KBM-7 (cell line): ENCODE measurements around the gene POTEF.
A peak's percentile ranks its signal among the peaks of the same experiment; 100 is the strongest.
"Not testable (repeated sequence)": the region's sequence is repeated elsewhere in the genome, so short reads cannot be mapped to it uniquely, and the experiment has no call there.

ENCODE experiments used
- DNase-seq: peaks from one replicate; pipeline ENCODE4 v3.0.0-alpha.2; 2015
- in situ Hi-C: fragments of 300-500 bp; cut with MboI; formaldehyde crosslinking; loops from 2 replicates; pipeline ENCODE4 v1.14.3; 2020; ENCODE audit warnings: low sequenced_read_pairs, low pct_unique_long_range_greater_than_20kb, mixed read lengths

Gene POTEF

GRCh38 chr2:130129120-130129829 lies at the start of gene POTEF:
TSS of gene POTEF (minus strand) at chr2:130129222. CDS start at chr2:130120515, 8,707 bp downstream.
- DNase-seq, in situ Hi-C loops: not testable (repeated sequence)

DNA sequence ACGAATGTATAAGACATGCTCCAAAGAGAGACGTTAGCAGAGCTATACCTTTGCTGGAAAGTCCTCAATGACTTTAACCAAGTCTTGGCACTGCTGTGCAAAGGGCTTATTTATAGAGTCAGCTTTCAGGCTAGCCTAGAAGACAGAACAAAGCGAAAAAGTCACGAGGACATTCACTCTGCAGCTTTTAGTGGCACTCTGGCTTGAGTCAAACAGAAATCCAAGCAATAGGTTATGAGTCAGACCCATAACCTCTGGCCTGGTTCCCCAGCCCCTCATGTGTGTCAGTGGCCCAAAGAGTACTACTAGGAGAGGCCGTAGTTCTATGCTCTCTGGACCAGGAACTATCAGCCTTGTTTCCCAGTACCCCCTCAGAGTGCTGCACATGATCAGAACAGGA lies 45.8 kb upstream of the POTEF start:
- in situ Hi-C loops: loop anchor here (25.0 kb wide), 1 partner anchor 162 kb away; the partner anchor contains the start of gene IMP4
- not testable (repeated sequence) for DNase-seq

DNA sequence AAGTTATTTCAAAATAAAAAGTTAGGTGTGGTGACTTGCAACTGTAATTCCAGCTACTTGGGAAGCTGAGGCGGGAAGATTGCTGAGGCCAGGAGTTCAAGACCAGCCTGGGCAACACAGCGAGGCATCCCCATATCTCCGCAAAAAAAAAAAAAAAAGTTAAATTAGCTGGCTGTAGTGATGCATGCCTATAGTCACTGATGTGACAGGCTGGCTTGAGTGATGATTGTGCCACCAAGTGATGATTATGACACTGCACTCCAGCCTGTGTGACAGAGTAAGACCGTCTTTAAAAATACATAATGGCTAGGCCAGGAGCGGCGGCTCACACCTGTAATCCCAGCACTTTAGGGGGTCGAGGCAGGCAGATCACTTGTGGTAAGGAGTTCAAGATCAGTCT lies 40.9 kb upstream of the POTEF start:
- DNase-seq: no peak
- in situ Hi-C loops: loop anchor here (25.0 kb wide), 1 partner anchor 167 kb away; the partner anchor contains the start of gene IMP4

DNA sequence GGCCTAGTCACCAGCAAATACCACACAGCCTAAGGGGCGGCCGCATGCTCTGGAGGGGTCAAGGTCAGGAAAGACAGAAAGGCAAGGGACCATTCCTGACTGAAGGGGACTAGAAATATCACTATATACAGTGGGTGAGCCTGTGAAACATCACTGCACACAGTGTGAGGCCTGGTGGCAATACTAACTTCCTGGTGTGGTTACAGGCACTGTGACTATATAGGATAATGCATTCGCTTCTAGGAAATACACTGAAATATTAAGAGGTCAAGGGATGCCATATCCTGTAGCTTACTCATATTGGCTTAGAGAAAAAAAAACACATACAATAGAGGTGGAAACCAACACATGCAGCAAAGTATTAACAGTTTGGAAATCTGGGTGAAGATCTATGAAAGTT lies 40.1 kb upstream of the POTEF start:
- in situ Hi-C loops: loop anchor here (25.0 kb wide), 1 partner anchor 168 kb away; the partner anchor contains the start of gene IMP4
- DNase-seq: not testable (repeated sequence)

- in situ Hi-C loops: loop anchor here (25.0 kb wide), 1 partner anchor 171 kb away; the partner anchor contains the start of gene IMP4
- not testable (repeated sequence) for DNase-seq
Measured at GRCh38 chr2:130166611-130167010, 37.6 kb upstream of the POTEF start.

- in situ Hi-C loops: loop anchor here (25.0 kb wide), 1 partner anchor 172 kb away; the partner anchor contains the start of gene IMP4
- no peak for DNase-seq
Measured at GRCh38 chr2:130165293-130166016, 36.4 kb upstream of the POTEF start.

- DNase-seq: no peak
- in situ Hi-C loops: loop anchor here (25.0 kb wide), 1 partner anchor 174 kb away; the partner anchor contains the start of gene IMP4
Measured at GRCh38 chr2:130162968-130163367, 33.9 kb upstream of the POTEF start.

DNA sequence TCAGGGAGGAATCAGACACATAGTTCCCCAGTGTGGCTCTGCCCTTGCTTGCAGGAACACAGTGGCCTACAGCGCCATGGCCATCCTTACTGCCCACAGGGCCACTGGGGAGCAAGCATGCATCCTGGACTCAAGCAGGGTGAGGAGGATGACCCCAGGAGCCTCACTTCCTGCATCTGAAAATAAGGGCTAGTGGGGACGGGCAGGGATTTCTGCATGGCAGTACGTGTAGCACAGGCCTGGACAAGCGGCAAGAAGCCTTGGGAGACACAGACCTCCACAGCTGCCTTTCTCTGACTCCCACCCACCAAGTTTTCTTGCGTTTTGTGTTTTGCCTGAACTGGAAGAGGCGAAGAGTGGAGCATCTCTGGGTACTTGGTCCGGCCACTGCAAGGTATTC lies 33.5 kb upstream of the POTEF start:
- not testable (repeated sequence) for DNase-seq
- in situ Hi-C loops: loop anchor here (25.0 kb wide), 1 partner anchor 175 kb away; the partner anchor contains the start of gene IMP4

GRCh38 chr2:130160838-130161705 lies 32.0 kb upstream of the POTEF start:
- not testable (repeated sequence) for DNase-seq
- in situ Hi-C loops: loop anchor here (25.0 kb wide), 1 partner anchor 176 kb away; the partner anchor contains the start of gene IMP4

DNA sequence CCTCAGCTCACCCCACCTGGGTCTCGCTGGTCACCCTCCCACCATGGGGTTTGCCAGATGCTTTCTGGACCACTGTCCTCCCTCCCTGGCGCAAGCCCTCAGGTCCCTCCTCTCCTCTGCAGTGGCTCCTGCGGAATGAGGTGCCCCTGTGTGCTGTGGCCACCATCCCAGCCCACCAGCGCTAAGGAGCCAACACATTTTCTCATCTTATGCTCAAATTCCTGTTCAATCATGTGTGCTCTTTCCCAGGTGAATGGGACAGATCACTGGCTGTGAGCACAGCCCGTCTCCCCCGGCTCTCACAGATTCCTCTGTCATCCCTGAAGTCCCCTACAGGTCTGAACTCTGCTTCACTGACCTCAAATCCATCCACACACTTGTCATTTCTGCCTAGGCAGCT lies 31.1 kb upstream of the POTEF start:
- in situ Hi-C loops: loop anchor here (25.0 kb wide), 1 partner anchor 177 kb away; the partner anchor contains the start of gene IMP4
- DNase-seq: no peak

DNA sequence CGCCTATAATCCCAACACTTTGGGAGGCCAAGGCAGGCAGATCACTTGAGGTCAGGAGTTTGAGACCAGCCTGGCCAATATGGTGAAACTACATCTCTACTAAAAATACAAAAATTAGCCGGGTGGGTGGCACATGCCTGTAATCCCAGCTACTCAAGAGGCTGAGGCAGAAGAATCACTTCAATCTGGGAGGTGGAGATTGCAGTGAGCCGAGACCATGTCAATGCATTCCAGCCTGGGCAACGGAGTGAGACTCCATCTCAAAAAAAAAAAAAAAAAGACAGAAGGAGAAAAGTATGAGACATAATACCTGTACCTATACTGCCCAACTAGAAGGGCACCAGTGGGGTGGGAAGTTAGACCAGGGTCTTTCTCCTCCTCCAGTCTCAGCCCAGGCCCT lies 30.4 kb upstream of the POTEF start:
- in situ Hi-C loops: loop anchor here (25.0 kb wide), 1 partner anchor 178 kb away; the partner anchor contains the start of gene IMP4
- not testable (repeated sequence) for DNase-seq

- DNase-seq: no peak
- in situ Hi-C loops: loop anchor here (25.0 kb wide), 1 partner anchor 179 kb away; the partner anchor contains the start of gene IMP4
Measured at GRCh38 chr2:130158631-130159030, 29.6 kb upstream of the POTEF start.

GRCh38 chr2:130157825-130158514 lies 28.9 kb upstream of the POTEF start:
- in situ Hi-C loops: loop anchor here (25.0 kb wide), 1 partner anchor 179 kb away; the partner anchor contains the start of gene IMP4

DNA sequence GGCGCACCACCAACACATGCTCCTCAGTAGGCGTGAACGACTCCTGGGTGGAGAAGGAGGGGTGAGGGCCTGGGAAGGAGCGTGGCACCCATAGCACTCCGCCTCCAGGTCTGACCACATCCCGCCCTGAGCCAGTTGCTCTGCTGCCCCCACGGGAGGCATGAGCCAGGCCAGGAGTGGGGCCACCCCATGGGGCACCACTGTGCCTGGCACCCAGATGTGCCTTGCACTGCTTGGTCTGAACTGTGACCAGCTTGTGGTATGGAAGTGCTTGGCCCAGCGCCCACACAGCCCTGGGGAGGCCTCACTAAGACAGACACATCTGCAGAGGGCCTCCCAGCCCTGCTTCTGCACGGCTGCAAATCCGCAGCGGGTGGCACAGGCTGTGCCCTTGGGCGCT lies 28.3 kb upstream of the POTEF start:
- in situ Hi-C loops: loop anchor here (25.0 kb wide), 1 partner anchor 180 kb away; the partner anchor contains the start of gene IMP4
- DNase-seq: not testable (repeated sequence)

More at GRCh38 chr2:130157825-130158514, 28.9 kb upstream of the POTEF start:
- DNase-seq: peak; percentile 69

DNA sequence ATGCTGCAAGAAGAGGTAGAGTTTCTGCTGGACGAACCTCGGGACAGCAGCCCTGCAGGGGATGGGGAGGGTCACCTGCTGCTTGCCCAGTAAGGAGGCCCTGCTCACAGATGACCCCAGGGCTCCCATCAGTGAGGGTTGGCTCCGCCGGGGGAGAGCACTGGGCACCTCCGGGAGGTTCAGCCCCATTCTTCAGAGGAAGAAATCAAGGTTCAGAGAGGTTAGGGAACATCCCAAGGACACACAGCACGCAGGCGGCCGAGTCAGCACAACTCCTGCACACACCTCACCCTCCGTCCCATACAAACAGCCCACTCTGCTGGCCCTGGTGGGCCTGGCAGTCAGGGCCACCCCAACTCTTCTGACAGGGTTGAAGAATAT lies 27.6 kb upstream of the POTEF start:
- no peak for DNase-seq
- in situ Hi-C loops: loop anchor here (25.0 kb wide), 1 partner anchor 181 kb away; the partner anchor contains the start of gene IMP4

GRCh38 chr2:130155956-130156623 lies 27.1 kb upstream of the POTEF start:
- in situ Hi-C loops: loop anchor here (25.0 kb wide), 1 partner anchor 181 kb away; the partner anchor contains the start of gene IMP4
- DNase-seq: peak; percentile 38
